ENCODE measurements around the gene GMNN.

GMNN gene

GRCh38 chr6:24802271-24803059, 27.7 kb downstream of the GMNN start:
- no peak for DNase-seq (ENCODE audit: low read depth in 3 of 3, low spot score in 1 of 3)

GRCh38 chr6:24807584-24807983, 32.8 kb downstream of the GMNN start:
- no peak for DNase-seq (ENCODE audit: low read depth in 3 of 3, low spot score in 1 of 3)

- no peak for DNase-seq (ENCODE audit: low read depth in 3 of 3, low spot score in 1 of 3)
These were observed 35.0 kb downstream of the GMNN start for GRCh38 chr6:24809728-24810127.

GRCh38 chr6:24818346-24818745, 43.6 kb downstream of the GMNN start:
- DNase-seq (ENCODE audit: low read depth in 3 of 3, low spot score in 1 of 3), result no peak

GRCh38 chr6:24821860-24822444, 47.2 kb downstream of the GMNN start:
- no peak for DNase-seq (ENCODE audit: low read depth in 3 of 3, low spot score in 1 of 3)

GRCh38 chr6:24822696-24823095, 48.0 kb downstream of the GMNN start:
- DNase-seq (ENCODE audit: low read depth in 3 of 3, low spot score in 1 of 3), result no peak

- DNase-seq (ENCODE audit: low read depth in 3 of 3, low spot score in 1 of 3), result no peak
These were observed 48.4 kb downstream of the GMNN start for GRCh38 chr6:24823185-24823584.

GRCh38 chr6:24824142-24824938, 49.6 kb downstream of the GMNN start:
- no peak for DNase-seq (ENCODE audit: low read depth in 3 of 3, low spot score in 1 of 3)

GRCh38 chr6:24825130-24825630, 50.4 kb downstream of the GMNN start:
- no peak for DNase-seq (ENCODE audit: low read depth in 3 of 3, low spot score in 1 of 3)

- DNase-seq (ENCODE audit: low read depth in 3 of 3, low spot score in 1 of 3), result no peak
These were observed 52.4 kb downstream of the GMNN start for GRCh38 chr6:24827162-24827561.

GRCh38 chr6:24827970-24828369, 53.2 kb downstream of the GMNN start:
- no peak for DNase-seq (ENCODE audit: low read depth in 3 of 3, low spot score in 1 of 3)

GRCh38 chr6:24829657-24830056, 54.9 kb downstream of the GMNN start:
- no peak for DNase-seq (ENCODE audit: low read depth in 3 of 3, low spot score in 1 of 3)

- no peak for DNase-seq (ENCODE audit: low read depth in 3 of 3, low spot score in 1 of 3)
These were observed 57.3 kb downstream of the GMNN start for GRCh38 chr6:24831771-24832716.

- no peak for DNase-seq (ENCODE audit: low read depth in 3 of 3, low spot score in 1 of 3)
These were observed 58.1 kb downstream of the GMNN start for GRCh38 chr6:24832794-24833193.

- no peak for DNase-seq (ENCODE audit: low read depth in 3 of 3, low spot score in 1 of 3)
These were observed 59.1 kb downstream of the GMNN start for GRCh38 chr6:24833711-24834386.

All from stimulated activated CD4-positive, alpha-beta T cell treated with anti-CD3 and anti-CD28 coated beads, TNF-alpha, amount 100 ng/mL, for 1 hour (primary cell).